GM12878 (cell line): Measurements from ENCODE around the gene MTA3. TPM values are rescaled to one million over a fixed set of nuclear protein-coding genes. Genes with fewer than 3 reads are reported as not detected.

Experiments
- ATAC-seq: fragments of 200-7000 bp; cut with Tn5 transposase; 3 replicates; pipeline ENCODE4 v1.9.1; 2020; ENCODE audit warnings: mild to moderate bottlenecking, moderate library complexity
- BruUV-seq: library from RNA; stranded (reverse); fragments of 400-500 nt; replicated peaks from 2 replicates; lab custom pipeline; 2021; lab: Mats Ljungman, UMichigan
- CTCF ChIA-PET: fragments of 300-600 bp; sonication (Branson Sonifier 250); formaldehyde crosslinking; extraction: SDS; loops from one replicate; lab custom pipeline; 2021; ENCODE audit warnings: inconsistent platforms; lab: Yijun Ruan, JAX
- POLR2A ChIA-PET: fragments of 350-600 bp; formaldehyde crosslinking; extraction: SDS; loops from one replicate; lab custom pipeline; 2021; ENCODE audit warnings: inconsistent platforms; lab: Charles Lee
- RAD21 ChIA-PET: fragments of 300-600 bp; sonication (Branson Sonifier 250); formaldehyde crosslinking; loops from one replicate; lab custom pipeline; 2023; ENCODE audit warnings: antibody characterized with exemption; ENCODE audit not compliant: unreplicated experiment; lab: Charles Lee
- SMC1A ChIA-PET: fragments of 300-600 bp; sonication (Branson Sonifier 250); formaldehyde crosslinking; loops from one replicate; lab custom pipeline; 2023; ENCODE audit not compliant: unreplicated experiment, uncharacterized antibody; lab: Charles Lee
- DNase-seq: peaks from one replicate; pipeline ENCODE4 v3.0.0-alpha.2; 2011; ENCODE audit warnings: low read depth, low spot score
- FAIRE-seq: peaks from 3 replicates; lab custom pipeline; 2011; peaks lifted over from hg19 to GRCh38; lab: Jason Lieb, UNC
- H2AFZ ChIP-seq: 2 replicates; pipeline ENCODE4 v1.6.0; 2011; ENCODE audit warnings: low read depth, low read length, control low read depth; ENCODE audit not compliant: control insufficient read depth
- H3K27ac ChIP-seq: 2 replicates; pipeline ENCODE4 v1.5.1; 2011; ENCODE audit warnings: control low read depth; ENCODE audit not compliant: control insufficient read depth, insufficient read depth
- H3K27me3 ChIP-seq, 2 experiments: replicated peaks in 1 of 2; 2 replicates each; pipeline versions ENCODE4 v1.6.0 to v1.6.1; 2011; ENCODE audit warnings: low read length in 1 of 2; ENCODE audit not compliant: control insufficient read depth in 2 of 2, insufficient read depth in 2 of 2
- H3K36me3 ChIP-seq, 2 experiments: 2 replicates each; pipeline ENCODE4 v1.5.1; 2011; ENCODE audit warnings: low read length in 1 of 2; ENCODE audit not compliant: control insufficient read depth in 2 of 2, insufficient read depth in 2 of 2
- H3K4me1 ChIP-seq: 2 replicates; pipeline ENCODE4 v1.6.1; 2011; ENCODE audit warnings: mild to moderate bottlenecking, low read length, moderate library complexity, mixed read lengths; ENCODE audit not compliant: control insufficient read depth, insufficient read depth
- H3K4me2 ChIP-seq: 2 replicates; pipeline ENCODE4 v1.6.0; 2011; ENCODE audit warnings: control low read depth; ENCODE audit not compliant: control insufficient read depth, insufficient read depth
- H3K4me3 ChIP-seq: fragments of 200-600 bp; sonication (generic); 2 replicates; pipeline ENCODE4 v1.5.1; 2016
- H3K79me2 ChIP-seq: 2 replicates; pipeline ENCODE4 v1.6.0; 2011; ENCODE audit warnings: low read length; ENCODE audit not compliant: control insufficient read depth, insufficient read depth
- H3K9ac ChIP-seq: 2 replicates; pipeline ENCODE4 v1.8.0; 2011; ENCODE audit warnings: low read length, control low read depth, mixed read lengths; ENCODE audit not compliant: control insufficient read depth, insufficient read depth
- H3K9me3 ChIP-seq: replicated peaks from 3 replicates; pipeline ENCODE4 v1.5.1; 2011; ENCODE audit warnings: mild to moderate bottlenecking, low read length; ENCODE audit not compliant: control insufficient read depth, insufficient read depth
- H4K20me1 ChIP-seq: 2 replicates; pipeline ENCODE4 v1.6.0; 2011; ENCODE audit not compliant: control insufficient read depth, insufficient read depth
- ATF7 ChIP-seq: fragments of 450-650 bp; IDR thresholded peaks from 2 replicates; pipeline ENCODE4 v1.6.1; 2016; ENCODE audit warnings: low read depth, mild to moderate bottlenecking
- BCL11A ChIP-seq: IDR thresholded peaks from 2 replicates; pipeline ENCODE4 v1.6.1; 2011; ENCODE audit warnings: low read depth, low read length
- BCL3 ChIP-seq: IDR thresholded peaks from 2 replicates; pipeline ENCODE4 v1.6.1; 2011; ENCODE audit warnings: borderline replicate concordance, low read depth, mild to moderate bottlenecking, moderate library complexity, low read length; ENCODE audit not compliant: insufficient read depth, poor library complexity, severe bottlenecking
- IKZF2 ChIP-seq, 2 experiments: fragments of 450-650 bp; IDR thresholded peaks; 2 replicates each; pipeline ENCODE4 v1.6.1; 2017; ENCODE audit warnings: mild to moderate bottlenecking in 2 of 2, moderate library complexity in 2 of 2
- IRF3 ChIP-seq: fragments of 450-650 bp; IDR thresholded peaks from 2 replicates; pipeline ENCODE4 v1.6.1; 2014; ENCODE audit warnings: mild to moderate bottlenecking
- KAT2A ChIP-seq: conservative IDR thresholded peaks from 2 replicates; pipeline ENCODE4 v1.6.1; 2011; ENCODE audit warnings: low read depth, low read length; ENCODE audit not compliant: control insufficient read depth
- PML ChIP-seq: IDR thresholded peaks from 2 replicates; pipeline ENCODE4 v1.6.1; 2012; ENCODE audit warnings: low read length, inconsistent platforms
- RELA ChIP-seq: fragments of 450-650 bp; IDR thresholded peaks from 2 replicates; pipeline ENCODE4 v1.8.0; 2014; ENCODE audit warnings: borderline replicate concordance; ENCODE audit not compliant: partially characterized antibody
- SIX5 ChIP-seq: IDR thresholded peaks from 2 replicates; pipeline ENCODE4 v1.6.1; 2011; ENCODE audit warnings: mild to moderate bottlenecking, low read depth, low read length, moderate library complexity; ENCODE audit not compliant: severe bottlenecking
- SRF ChIP-seq, 2 experiments: IDR thresholded peaks; 2 replicates each; pipeline ENCODE4 v1.6.1; 2011; ENCODE audit warnings: low read depth in 2 of 2, low read length in 2 of 2, mild to moderate bottlenecking in 1 of 2, moderate library complexity in 1 of 2
- SUZ12 ChIP-seq: fragments of 200-600 bp; sonication (generic); IDR thresholded peaks from one replicate; pipeline ENCODE4 v1.6.1; 2018; ENCODE audit warnings: antibody characterized with exemption, mild to moderate bottlenecking; ENCODE audit not compliant: unreplicated experiment
- USF1 ChIP-seq: IDR thresholded peaks from 2 replicates; pipeline ENCODE4 v1.6.1; 2011; ENCODE audit warnings: borderline replicate concordance, low read depth, mild to moderate bottlenecking, moderate library complexity, mixed read lengths, low read length; ENCODE audit not compliant: insufficient read depth; ENCODE audit errors: extremely low read length
- ZBTB4 ChIP-seq: fragments of 450-650 bp; formaldehyde crosslinking; IDR thresholded peaks from 2 replicates; pipeline ENCODE4 v1.4.0; 2022; ENCODE audit warnings: mild to moderate bottlenecking, moderate library complexity
- WGBS: methylation state at CpG from one replicate; pipeline ENCODE4 v1.1.6; 2016; ENCODE audit warnings: low lambda C conversion rate; ENCODE audit not compliant: insufficient replicate concordance, insufficient coverage; ENCODE audit errors: missing lambda C conversion rate; 5-methylcytosine and 5-hydroxymethylcytosine counted together
- in situ Hi-C: fragments of 300-500 bp; cut with MboI; formaldehyde crosslinking; loops from 9 replicates; pipeline ENCODE4 v1.14.3; 2018; ENCODE audit warnings: mixed read lengths
- intact Hi-C: fragments of 100-400 bp; cut with micrococcal nuclease; formaldehyde crosslinking; loops from one replicate; pipeline ENCODE4 v1.14.2; 2022; ENCODE audit not compliant: unreplicated experiment
- polyA plus RNA-seq, 11 experiments: library from polyadenylated mRNA; depleted of rRNA in 4 of 11; unstranded in 6 of 11; stranded (reverse) in 5 of 11; fragments of >200 nt; fragmentation: Nextera tagmentation in 4 of 11; fragmentation: Illumina TruSeq in 1 of 11; extraction: Ambion mirVana in 4 of 11; extraction: Trizol in 1 of 11; gene quantifications; 1 replicate in 1 of 11; 2 replicates in 10 of 11; pipeline versions ENCODE4 v1.2.1 to v1.2.3, GENCODE V29; 2011 to 2016; ENCODE audit warnings: inconsistent platforms in 2 of 11, missing spikeins in 2 of 11, low read depth in 1 of 11
- total RNA-seq, 4 experiments: library from RNA; depleted of rRNA in 3 of 4; stranded (reverse); fragments of >200 nt in 3 of 4; fragmentation: Illumina TruSeq in 1 of 4; extraction: Trizol in 1 of 4; gene quantifications; 2 replicates each; pipeline versions ENCODE4 v1.2.1 to v1.2.3, GENCODE V29; 2013 to 2021

MTA3 gene
- total and polyA plus RNA-seq, 10 of the 15 experiments (the other 5 are each of a cell fraction or from before 2014, with no cell fraction given) = 17.6 to 45.5 (median 26.5) TPM

- TF ChIP-seq USF1 (no peak), PML (no peak), SIX5 (no peak)
- TF ChIP-seq, all 136 proteins: peak for 7
Observed at GRCh38 chr2:42792087-42792582, 223.7 kb downstream of the MTA3 start (continued).

GRCh38 chr2:42792583-42793333 lies 224.3 kb downstream of the MTA3 start, which contains the start of gene HAAO:
HAAO (minus strand) TSS chr2:42792583; CDS start chr2:42792536, 47 bp downstream.
- Histone ChIP-seq H3K27ac (peak within 1 kb of the TSS; percentile 99), H3K36me3 (no peaks in the 10 kb centered on the region; a peak in 1 of 4 replicates), H3K9ac (peak within 1 kb of the TSS; percentile 95), H3K79me2 (peaks cover 44% of the 10 kb centered on the region), H3K4me1 (peaks cover 32% of the 10 kb centered on the region), H2AFZ (peak within 1 kb of the TSS; percentile 65), H3K4me3 (peak within 1 kb of the TSS; percentile 82), H3K27me3 (no peaks in the 10 kb centered on the region), H4K20me1 (no peaks in the 10 kb centered on the region), H3K9me3 (no peaks in the 10 kb centered on the region), H3K4me2 (peak within 1 kb of the TSS; percentile 85)
- ChIA-PET POLR2A (interaction anchor here (0.7 to 4.4 kb wide), 10 partner anchors 8 to 216 kb away, joined by 3 to 30 read pairs (median 4); no protein-coding TSS in a partner anchor), RAD21 (interaction anchor here (0.9 to 5.8 kb wide), 8 partner anchors 18 to 155 kb away, joined by 3 to 96 read pairs (median 4); no protein-coding TSS in a partner anchor), SMC1A (interaction anchor here (1.3 to 5.8 kb wide), 3 partner anchors 18 to 70 kb away, joined by 7 to 60 read pairs (median 14); no protein-coding TSS in a partner anchor), CTCF (interaction anchor here (0.5 to 5.7 kb wide), 9 partner anchors 18 to 220 kb away, joined by 3 to 69 read pairs (median 4); no protein-coding TSS in a partner anchor)
- DNase-seq (no peak), ATAC-seq (peak; percentile 40), FAIRE-seq (no peak)
- WGBS = under 1% methylated on average over 74 of the region's 75 CpGs
- intact Hi-C loops (loop anchor here (2.0 to 10.0 kb wide), 4 partner anchors 38 to 428 kb away; partner anchors contain the start of genes COX7A2L and KCNG3), in situ Hi-C loops (no loop called here)
- no TSS peak for BruUV-seq
- TF ChIP-seq IKZF2 (IDR thresholded peaks at IDR 0.05) (peak in 1 of 2 experiments; percentile 46; a peak in 2 of 4 replicates), SRF (IDR thresholded peaks at IDR 0.05; ENCODE audit: low read depth in 2 of 2, low read length in 2 of 2) (no peak), IRF3 (no peak), ZBTB4 (CRISPR knock-in tag) (no peak), ATF7 (no peak), BCL11A (no peak), SUZ12 (no peak), KAT2A (no peak), BCL3 (no peak), RELA (no peak)
